Suprapubic skin (tissue), 3 donors: Measurements from ENCODE around the gene ADI1.

Experiments
- CTCF ChIP-seq, 2 donors: fragments of 200-600 bp in 1 of 2; fragments of 450-650 bp in 1 of 2; sonication (generic) in 1 of 2; IDR thresholded peaks; one replicate each; pipeline ENCODE4 v1.5.1; 2016 to 2019; ENCODE audit warnings: antibody characterized with exemption in 2 of 2, mild to moderate bottlenecking in 1 of 2, moderate library complexity in 1 of 2
- EP300 ChIP-seq: sonication (generic); formaldehyde crosslinking; IDR thresholded peaks from one replicate; pipeline ENCODE4 v1.6.1; 2017; ENCODE audit warnings: antibody characterized with exemption

GRCh38 chr2:3532941-3533340 lies 13.6 kb upstream of the ADI1 start:
- TF ChIP-seq CTCF (IDR thresholded peaks at IDR 0.05) = no peak
- TF ChIP-seq EP300 = no peak
